Osteocyte (in vitro differentiated cells): ENCODE measurements around the gene PIAS3. TPM values are rescaled to one million over a fixed set of nuclear protein-coding genes. Genes with fewer than 3 reads are reported as not detected.
A peak's percentile ranks its signal among the peaks of the same experiment; 100 is the strongest.

Experiments used
- DNase-seq: peaks from one replicate; pipeline ENCODE4 v3.0.0; 2021; ENCODE audit warnings: mixed read lengths; ENCODE audit not compliant: unreplicated experiment; ENCODE audit errors: extremely low spot score
- H3K27ac Mint-ChIP-seq: one replicate; pipeline ENCODE4 v1.8.0; 2021; ENCODE audit warnings: mild to moderate bottlenecking, mixed read lengths; ENCODE audit not compliant: unreplicated experiment
- H3K27me3 Mint-ChIP-seq: one replicate; pipeline ENCODE4 v1.8.0; 2021; ENCODE audit warnings: mixed read lengths; ENCODE audit not compliant: unreplicated experiment
- H3K36me3 Mint-ChIP-seq: one replicate; pipeline ENCODE4 v1.8.0; 2021; ENCODE audit warnings: mixed read lengths; ENCODE audit not compliant: unreplicated experiment
- H3K4me1 Mint-ChIP-seq: one replicate; pipeline ENCODE4 v1.8.0; 2021; ENCODE audit warnings: mixed read lengths; ENCODE audit not compliant: unreplicated experiment
- H3K4me3 Mint-ChIP-seq: one replicate; pipeline ENCODE4 v1.8.0; 2021; ENCODE audit warnings: mild to moderate bottlenecking, moderate library complexity, mixed read lengths; ENCODE audit not compliant: unreplicated experiment
- H3K9me3 Mint-ChIP-seq: one replicate; pipeline ENCODE4 v1.8.0; 2021; ENCODE audit warnings: mixed read lengths; ENCODE audit not compliant: unreplicated experiment
- total RNA-seq: library from RNA; stranded (reverse); gene quantifications from 2 replicates; pipeline ENCODE4 v1.2.1, GENCODE V29; 2021
- TF ChIP-seq, protein P1 (sequence below): fragments of 200-600 bp; sonication (generic); IDR thresholded peaks from 2 replicates; pipeline ENCODE4 v1.5.0; 2021; ENCODE audit warnings: antibody characterized with exemption, mild to moderate bottlenecking, moderate library complexity

Gene PIAS3
- total RNA-seq, 1 donor from 2014 or later = 48.7 TPM

DNA sequence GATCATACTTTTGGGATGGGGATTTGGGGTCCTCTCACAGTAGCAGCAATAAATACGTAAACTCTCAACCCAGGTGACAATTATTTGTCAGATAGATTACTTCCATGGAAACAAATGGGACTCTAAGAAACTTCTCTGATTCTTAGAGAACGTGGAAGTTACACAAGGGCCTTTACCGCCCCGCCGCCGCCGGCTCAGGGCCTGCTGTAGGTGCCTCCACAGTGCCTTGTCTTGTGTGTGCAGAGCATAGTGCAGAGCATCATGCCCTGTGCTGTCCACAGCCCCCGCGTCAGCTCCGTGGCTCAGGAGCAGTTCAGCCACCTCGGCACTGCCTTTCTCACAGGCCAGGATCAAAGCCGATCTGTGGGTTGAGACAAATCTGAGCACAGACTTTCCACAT is 15.8 kb upstream of the PIAS3 start:
- TF ChIP-seq, protein P1, sequence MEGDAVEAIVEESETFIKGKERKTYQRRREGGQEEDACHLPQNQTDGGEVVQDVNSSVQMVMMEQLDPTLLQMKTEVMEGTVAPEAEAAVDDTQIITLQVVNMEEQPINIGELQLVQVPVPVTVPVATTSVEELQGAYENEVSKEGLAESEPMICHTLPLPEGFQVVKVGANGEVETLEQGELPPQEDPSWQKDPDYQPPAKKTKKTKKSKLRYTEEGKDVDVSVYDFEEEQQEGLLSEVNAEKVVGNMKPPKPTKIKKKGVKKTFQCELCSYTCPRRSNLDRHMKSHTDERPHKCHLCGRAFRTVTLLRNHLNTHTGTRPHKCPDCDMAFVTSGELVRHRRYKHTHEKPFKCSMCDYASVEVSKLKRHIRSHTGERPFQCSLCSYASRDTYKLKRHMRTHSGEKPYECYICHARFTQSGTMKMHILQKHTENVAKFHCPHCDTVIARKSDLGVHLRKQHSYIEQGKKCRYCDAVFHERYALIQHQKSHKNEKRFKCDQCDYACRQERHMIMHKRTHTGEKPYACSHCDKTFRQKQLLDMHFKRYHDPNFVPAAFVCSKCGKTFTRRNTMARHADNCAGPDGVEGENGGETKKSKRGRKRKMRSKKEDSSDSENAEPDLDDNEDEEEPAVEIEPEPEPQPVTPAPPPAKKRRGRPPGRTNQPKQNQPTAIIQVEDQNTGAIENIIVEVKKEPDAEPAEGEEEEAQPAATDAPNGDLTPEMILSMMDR = no peak
- no peaks in the 10 kb centered on the region for H3K36me3 Mint-ChIP-seq
- no peak overlapping the region for H3K4me3 Mint-ChIP-seq
- DNase-seq = no peak
- no peaks in the 10 kb centered on the region for H3K9me3 Mint-ChIP-seq
- peaks cover 5% of the 10 kb centered on the region for H3K4me1 Mint-ChIP-seq
- H3K27ac Mint-ChIP-seq = no peak overlapping the region
- H3K27me3 Mint-ChIP-seq = peaks cover 14% of the 10 kb centered on the region

- peaks cover 5% of the 10 kb centered on the region for H3K4me1 Mint-ChIP-seq
- peaks cover 28% of the 10 kb centered on the region for H3K27me3 Mint-ChIP-seq
- no peaks in the 10 kb centered on the region for H3K36me3 Mint-ChIP-seq
- DNase-seq = no peak
- peak overlapping the region; percentile 38 for H3K4me3 Mint-ChIP-seq
- H3K27ac Mint-ChIP-seq = peak overlapping the region; percentile 47
- TF ChIP-seq, protein P1 = no peak
- no peaks in the 10 kb centered on the region for H3K9me3 Mint-ChIP-seq
Measured at GRCh38 chr1:145871994-145872924, 13.4 kb upstream of the PIAS3 start.

GRCh38 chr1:145868232-145868631 is 9.4 kb upstream of the PIAS3 start:
- H3K27ac Mint-ChIP-seq = no peak overlapping the region
- H3K36me3 Mint-ChIP-seq = no peaks in the 10 kb centered on the region
- H3K4me3 Mint-ChIP-seq = no peak overlapping the region
- peaks cover 58% of the 10 kb centered on the region for H3K27me3 Mint-ChIP-seq
- DNase-seq = no peak
- TF ChIP-seq, protein P1 = no peak
- H3K4me1 Mint-ChIP-seq = peaks cover 5% of the 10 kb centered on the region
- H3K9me3 Mint-ChIP-seq = no peaks in the 10 kb centered on the region

GRCh38 chr1:145863282-145864018 is 4.6 kb upstream of the PIAS3 start:
- Mint-ChIP-seq H3K36me3 (no peaks in the 10 kb centered on the region), H3K4me1 (peaks cover 5% of the 10 kb centered on the region), H3K4me3 (no peak overlapping the region), H3K9me3 (no peaks in the 10 kb centered on the region), H3K27ac (no peak overlapping the region), H3K27me3 (peaks cover 47% of the 10 kb centered on the region)
- TF ChIP-seq, protein P1 = no peak
- DNase-seq = no peak
